ENCODE results near the gene TEP1. TPM values are rescaled to one million over a fixed set of nuclear protein-coding genes. Genes with fewer than 3 reads are reported as not detected.
A peak's percentile ranks its signal among the peaks of the same experiment; 100 is the strongest.

The TEP1 gene
- total and polyA plus RNA-seq, 2 experiments from 2014 or later: 3.0 to 8.5 TPM

DNA sequence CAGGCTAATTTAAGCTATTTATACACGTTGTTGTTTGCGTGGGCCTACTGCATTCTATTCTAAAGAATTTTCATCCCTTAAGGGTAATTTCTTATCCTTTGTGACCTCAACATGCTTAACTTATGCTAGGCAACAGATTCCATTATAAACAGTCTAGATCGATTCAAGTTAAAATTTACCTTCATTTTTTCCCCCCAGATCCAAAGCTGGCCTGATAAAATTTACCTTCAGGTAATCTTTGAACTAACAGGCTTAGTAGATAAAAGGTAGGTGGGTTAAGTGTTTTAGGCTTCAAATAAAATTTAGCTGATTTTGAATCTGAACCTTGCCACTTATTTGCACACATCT, 79.8 kb downstream of the TEP1 start (continued):
- no peak for TF ChIP-seq ZNF331 (CRISPR knock-in tag; IDR thresholded peaks at IDR 0.05; ENCODE audit: low read depth)
- TF ChIP-seq EZH2 (IDR thresholded peaks at IDR 0.05; ENCODE audit: low read depth, unreplicated experiment): no peak
- no peak for TF ChIP-seq STAT1 (IDR thresholded peaks at IDR 0.05; ENCODE audit: unreplicated experiment)
- TF ChIP-seq, protein P1, sequence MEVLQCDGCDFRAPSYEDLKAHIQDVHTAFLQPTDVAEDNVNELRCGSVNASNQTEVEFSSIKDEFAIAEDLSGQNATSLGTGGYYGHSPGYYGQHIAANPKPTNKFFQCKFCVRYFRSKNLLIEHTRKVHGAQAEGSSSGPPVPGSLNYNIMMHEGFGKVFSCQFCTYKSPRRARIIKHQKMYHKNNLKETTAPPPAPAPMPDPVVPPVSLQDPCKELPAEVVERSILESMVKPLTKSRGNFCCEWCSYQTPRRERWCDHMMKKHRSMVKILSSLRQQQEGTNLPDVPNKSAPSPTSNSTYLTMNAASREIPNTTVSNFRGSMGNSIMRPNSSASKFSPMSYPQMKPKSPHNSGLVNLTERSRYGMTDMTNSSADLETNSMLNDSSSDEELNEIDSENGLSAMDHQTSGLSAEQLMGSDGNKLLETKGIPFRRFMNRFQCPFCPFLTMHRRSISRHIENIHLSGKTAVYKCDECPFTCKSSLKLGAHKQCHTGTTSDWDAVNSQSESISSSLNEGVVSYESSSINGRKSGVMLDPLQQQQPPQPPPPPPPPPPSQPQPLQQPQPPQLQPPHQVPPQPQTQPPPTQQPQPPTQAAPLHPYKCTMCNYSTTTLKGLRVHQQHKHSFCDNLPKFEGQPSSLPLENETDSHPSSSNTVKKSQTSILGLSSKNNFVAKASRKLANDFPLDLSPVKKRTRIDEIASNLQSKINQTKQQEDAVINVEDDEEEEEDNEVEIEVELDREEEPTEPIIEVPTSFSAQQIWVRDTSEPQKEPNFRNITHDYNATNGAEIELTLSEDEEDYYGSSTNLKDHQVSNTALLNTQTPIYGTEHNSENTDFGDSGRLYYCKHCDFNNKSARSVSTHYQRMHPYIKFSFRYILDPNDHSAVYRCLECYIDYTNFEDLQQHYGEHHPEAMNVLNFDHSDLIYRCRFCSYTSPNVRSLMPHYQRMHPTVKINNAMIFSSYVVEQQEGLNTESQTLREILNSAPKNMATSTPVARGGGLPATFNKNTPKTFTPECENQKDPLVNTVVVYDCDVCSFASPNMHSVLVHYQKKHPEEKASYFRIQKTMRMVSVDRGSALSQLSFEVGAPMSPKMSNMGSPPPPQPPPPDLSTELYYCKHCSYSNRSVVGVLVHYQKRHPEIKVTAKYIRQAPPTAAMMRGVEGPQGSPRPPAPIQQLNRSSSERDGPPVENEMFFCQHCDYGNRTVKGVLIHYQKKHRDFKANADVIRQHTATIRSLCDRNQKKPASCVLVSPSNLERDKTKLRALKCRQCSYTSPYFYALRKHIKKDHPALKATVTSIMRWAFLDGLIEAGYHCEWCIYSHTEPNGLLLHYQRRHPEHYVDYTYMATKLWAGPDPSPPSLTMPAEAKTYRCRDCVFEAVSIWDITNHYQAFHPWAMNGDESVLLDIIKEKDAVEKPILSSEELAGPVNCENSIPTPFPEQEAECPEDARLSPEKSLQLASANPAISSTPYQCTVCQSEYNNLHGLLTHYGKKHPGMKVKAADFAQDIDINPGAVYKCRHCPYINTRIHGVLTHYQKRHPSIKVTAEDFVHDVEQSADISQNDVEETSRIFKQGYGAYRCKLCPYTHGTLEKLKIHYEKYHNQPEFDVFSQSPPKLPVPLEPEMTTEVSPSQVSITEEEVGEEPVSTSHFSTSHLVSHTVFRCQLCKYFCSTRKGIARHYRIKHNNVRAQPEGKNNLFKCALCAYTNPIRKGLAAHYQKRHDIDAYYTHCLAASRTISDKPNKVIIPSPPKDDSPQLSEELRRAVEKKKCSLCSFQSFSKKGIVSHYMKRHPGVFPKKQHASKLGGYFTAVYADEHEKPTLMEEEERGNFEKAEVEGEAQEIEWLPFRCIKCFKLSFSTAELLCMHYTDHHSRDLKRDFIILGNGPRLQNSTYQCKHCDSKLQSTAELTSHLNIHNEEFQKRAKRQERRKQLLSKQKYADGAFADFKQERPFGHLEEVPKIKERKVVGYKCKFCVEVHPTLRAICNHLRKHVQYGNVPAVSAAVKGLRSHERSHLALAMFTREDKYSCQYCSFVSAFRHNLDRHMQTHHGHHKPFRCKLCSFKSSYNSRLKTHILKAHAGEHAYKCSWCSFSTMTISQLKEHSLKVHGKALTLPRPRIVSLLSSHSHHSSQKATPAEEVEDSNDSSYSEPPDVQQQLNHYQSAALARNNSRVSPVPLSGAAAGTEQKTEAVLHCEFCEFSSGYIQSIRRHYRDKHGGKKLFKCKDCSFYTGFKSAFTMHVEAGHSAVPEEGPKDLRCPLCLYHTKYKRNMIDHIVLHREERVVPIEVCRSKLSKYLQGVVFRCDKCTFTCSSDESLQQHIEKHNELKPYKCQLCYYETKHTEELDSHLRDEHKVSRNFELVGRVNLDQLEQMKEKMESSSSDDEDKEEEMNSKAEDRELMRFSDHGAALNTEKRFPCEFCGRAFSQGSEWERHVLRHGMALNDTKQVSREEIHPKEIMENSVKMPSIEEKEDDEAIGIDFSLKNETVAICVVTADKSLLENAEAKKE (CRISPR knock-in tag; IDR thresholded peaks at IDR 0.05): no peak
- no peak for TF ChIP-seq POLR2AphosphoS5 (IDR thresholded peaks at IDR 0.05; ENCODE audit: low read depth)
- TF ChIP-seq, protein P2, sequence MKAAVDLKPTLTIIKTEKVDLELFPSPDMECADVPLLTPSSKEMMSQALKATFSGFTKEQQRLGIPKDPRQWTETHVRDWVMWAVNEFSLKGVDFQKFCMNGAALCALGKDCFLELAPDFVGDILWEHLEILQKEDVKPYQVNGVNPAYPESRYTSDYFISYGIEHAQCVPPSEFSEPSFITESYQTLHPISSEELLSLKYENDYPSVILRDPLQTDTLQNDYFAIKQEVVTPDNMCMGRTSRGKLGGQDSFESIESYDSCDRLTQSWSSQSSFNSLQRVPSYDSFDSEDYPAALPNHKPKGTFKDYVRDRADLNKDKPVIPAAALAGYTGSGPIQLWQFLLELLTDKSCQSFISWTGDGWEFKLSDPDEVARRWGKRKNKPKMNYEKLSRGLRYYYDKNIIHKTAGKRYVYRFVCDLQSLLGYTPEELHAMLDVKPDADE (IDR thresholded peaks at IDR 0.05): no peak

DNA sequence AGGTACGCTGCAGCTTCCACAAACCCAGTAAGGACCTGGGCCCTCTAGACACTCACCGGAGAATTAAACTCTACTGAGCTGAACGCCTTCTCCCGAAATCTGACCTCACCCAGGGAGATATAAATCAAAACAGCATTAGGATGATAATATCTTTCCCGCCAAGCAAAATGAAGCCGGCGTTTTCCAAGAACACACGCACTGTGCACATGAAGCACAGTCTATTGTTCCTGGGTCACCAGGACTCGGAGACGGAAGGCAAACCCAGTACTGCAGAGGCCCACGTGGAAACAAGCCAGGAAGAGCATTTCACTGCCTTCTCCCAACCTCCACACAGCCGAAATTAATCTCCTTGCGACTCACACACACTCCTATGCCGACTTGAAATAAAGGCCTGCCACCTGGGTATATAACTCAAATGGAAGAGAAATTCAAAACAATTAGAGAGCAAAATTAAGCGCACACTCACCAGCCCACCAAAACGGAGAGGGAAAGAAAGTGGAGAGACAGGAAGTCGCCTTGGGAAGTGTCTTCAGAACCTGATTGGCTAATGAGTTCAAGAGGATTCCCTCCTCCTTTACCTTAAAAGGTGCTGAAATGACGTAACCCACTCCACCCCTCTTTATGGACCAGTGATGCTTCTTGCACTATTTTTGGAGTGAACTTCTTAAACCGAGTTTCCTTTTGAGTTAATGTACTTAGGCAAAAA, 80.4 kb downstream of the TEP1 start, which contains the start of gene CCNB1IP1:
Gene CCNB1IP1, minus strand, starts transcription at position 492 of the 706 bp plus-strand sequence. CDS start 16,756 bp downstream, outside the sequence.
- peak; percentile 97 for ATAC-seq
- H3K27ac ChIP-seq (ENCODE audit: low read depth): peak within 1 kb of the TSS; percentile 84
- H2AFZ ChIP-seq: no peak within 1 kb of the TSS
- peaks cover 23% of the 10 kb centered on the region for H4K20me1 ChIP-seq (replicated peaks; ENCODE audit: insufficient read depth)
- peak within 1 kb of the TSS; percentile 93 for H3K4me2 ChIP-seq
- H3K79me2 ChIP-seq (replicated peaks; ENCODE audit: insufficient read depth): peaks cover 52% of the 10 kb centered on the region
- H3K9me3 Mint-ChIP-seq: no peaks in the 10 kb centered on the region
- H3K4me3 Mint-ChIP-seq: peak within 1 kb of the TSS; percentile 98
- H3K9me2 ChIP-seq (ENCODE audit: insufficient read depth): no peaks in the 10 kb centered on the region
- H3K36me3 ChIP-seq (ENCODE audit: insufficient read depth): peaks cover 11% of the 10 kb centered on the region; the same call in 1 of the 2 replicates
- peaks cover 27% of the 10 kb centered on the region for H3K4me1 Mint-ChIP-seq
- H3K4me3 ChIP-seq: peak within 1 kb of the TSS; percentile 58
- H3K27ac Mint-ChIP-seq: peak within 1 kb of the TSS; percentile 99
- H3K4me1 ChIP-seq (ENCODE audit: insufficient read depth): peaks cover 16% of the 10 kb centered on the region
- H3K27me3 ChIP-seq (ENCODE audit: insufficient read depth): no peaks in the 10 kb centered on the region
- TF ChIP-seq ZNF114 (CRISPR knock-in tag; IDR thresholded peaks at IDR 0.05): no peak
- peak; percentile 68 for TF ChIP-seq CREB1 (CRISPR knock-in tag; IDR thresholded peaks at IDR 0.05; ENCODE audit: low read depth)
- TF ChIP-seq POLR2AphosphoS5 (IDR thresholded peaks at IDR 0.05; ENCODE audit: low read depth): peak; percentile 76
- H3K36me3 Mint-ChIP-seq (ENCODE audit: low read depth): peaks cover 43% of the 10 kb centered on the region
- H3K27me3 Mint-ChIP-seq (ENCODE audit: insufficient read depth, low read depth, poor library complexity): peaks cover 3% of the 10 kb centered on the region
- DNase-seq (ENCODE audit: low spot score): peak; percentile 97
- no peaks in the 10 kb centered on the region; the same call in 1 of the 2 replicates for H3F3A ChIP-seq (replicated peaks; ENCODE audit: low read depth)
